ENCODE data around the gene MYOM1. TPM values are rescaled to one million over a fixed set of nuclear protein-coding genes. Genes with fewer than 3 reads are reported as not detected.
A peak's percentile ranks its signal among the peaks of the same experiment; 100 is the strongest.

MYOM1 gene
- total RNA-seq, 1 donor from 2014 or later: 70.2 TPM

- no peak for DNase-seq
These were observed 104.2 kb downstream of the MYOM1 start for GRCh38 chr18:3115447-3116030.

- no peak for DNase-seq
These were observed 105.3 kb downstream of the MYOM1 start for GRCh38 chr18:3114451-3114850.

DNA sequence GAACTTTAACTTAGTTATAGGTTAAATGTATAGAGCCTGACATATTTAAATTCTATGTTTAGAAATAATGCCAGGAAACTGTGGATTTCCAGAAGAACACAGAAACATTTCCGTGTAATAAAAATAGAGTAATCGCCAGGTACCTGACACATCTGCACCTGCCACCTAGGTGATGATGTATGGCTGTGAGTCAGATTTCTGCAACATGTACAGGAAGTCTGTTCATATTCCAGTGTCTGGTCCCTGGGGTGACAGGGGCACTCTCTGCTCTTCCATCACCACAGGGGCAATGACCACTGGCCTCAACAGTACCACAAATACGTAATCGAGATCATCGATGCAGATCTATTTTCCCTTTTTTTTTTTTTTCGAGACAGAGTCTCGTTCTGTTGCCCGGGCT is 105.7 kb downstream of the MYOM1 start:
- no peak for DNase-seq

DNA sequence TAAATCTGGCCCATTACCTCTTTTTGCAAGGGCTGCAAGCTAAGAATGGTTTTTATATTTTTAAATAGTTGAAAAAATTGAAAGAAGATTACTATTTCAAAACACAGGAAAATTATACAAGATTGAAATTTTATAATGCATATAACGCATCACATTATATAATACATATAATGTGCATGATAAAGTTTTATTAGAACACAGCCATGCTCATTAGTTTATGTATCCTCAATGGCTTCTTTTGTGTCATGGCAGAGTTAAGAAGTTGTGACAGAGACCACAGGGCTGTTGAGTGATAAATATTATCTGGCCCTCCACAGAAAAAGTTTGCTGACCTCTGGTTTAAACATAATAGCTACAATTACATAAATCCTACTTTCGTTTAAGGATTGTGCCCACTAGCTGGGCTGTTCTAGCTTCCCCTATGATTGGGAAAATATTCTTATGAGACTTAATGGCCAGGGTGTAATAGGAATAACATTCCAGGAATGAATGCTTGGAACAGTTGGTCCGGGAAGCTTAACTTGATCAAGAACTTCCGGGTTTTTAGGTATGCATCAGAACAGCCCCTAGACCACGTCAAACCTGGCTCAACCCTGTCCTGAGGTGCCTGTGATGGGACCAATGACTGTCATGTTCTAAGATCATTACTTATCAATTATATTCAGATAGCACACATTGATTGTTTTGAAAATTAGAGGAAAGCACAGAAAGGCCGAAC is 108.1 kb downstream of the MYOM1 start:
- no peak for DNase-seq

GRCh38 chr18:3110034-3110752 is 109.6 kb downstream of the MYOM1 start:
- no peak for DNase-seq

- DNase-seq: no peak
These were observed 112.0 kb downstream of the MYOM1 start for GRCh38 chr18:3107740-3108151.

GRCh38 chr18:3104190-3105054 is 115.3 kb downstream of the MYOM1 start:
- peak; percentile 16 for DNase-seq

DNA sequence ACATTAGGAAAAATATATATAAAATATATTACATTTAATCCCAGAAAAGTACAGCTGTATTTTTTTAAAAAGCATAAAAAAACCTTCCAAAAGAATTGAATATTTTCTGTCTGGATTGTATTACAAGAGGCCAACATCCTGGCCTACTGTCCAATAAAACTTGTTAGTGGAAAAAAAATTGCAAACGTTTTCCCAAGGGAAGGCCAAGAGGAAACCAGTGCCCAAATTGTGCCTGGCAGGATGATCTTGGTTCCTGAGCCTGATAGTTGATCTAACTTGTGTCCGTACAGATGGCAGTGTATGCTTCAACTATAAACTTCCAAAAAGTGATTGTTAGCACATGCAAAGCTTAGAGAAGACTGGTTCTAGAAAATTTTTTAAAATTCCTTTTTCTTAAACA is 116.2 kb downstream of the MYOM1 start:
- DNase-seq: no peak

DNA sequence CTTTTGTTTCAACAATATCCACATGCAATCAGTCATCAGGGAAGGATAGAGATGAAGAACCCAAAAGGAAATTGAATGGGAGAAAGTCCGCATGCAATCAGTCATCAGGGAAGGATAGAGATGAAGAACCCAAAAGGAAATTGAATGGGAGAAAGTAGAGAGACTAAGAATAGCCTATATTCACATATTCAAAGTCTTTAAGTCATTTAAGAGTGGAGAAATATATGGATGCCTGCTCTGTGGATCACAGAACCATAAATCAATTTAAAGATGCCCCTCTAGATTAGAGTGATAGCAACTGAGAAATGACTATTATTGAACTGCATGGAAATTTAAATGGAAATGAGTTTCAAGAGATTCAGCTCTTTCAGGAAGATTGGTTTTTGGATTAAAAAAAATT is 116.8 kb downstream of the MYOM1 start:
- no peak for DNase-seq

DNA sequence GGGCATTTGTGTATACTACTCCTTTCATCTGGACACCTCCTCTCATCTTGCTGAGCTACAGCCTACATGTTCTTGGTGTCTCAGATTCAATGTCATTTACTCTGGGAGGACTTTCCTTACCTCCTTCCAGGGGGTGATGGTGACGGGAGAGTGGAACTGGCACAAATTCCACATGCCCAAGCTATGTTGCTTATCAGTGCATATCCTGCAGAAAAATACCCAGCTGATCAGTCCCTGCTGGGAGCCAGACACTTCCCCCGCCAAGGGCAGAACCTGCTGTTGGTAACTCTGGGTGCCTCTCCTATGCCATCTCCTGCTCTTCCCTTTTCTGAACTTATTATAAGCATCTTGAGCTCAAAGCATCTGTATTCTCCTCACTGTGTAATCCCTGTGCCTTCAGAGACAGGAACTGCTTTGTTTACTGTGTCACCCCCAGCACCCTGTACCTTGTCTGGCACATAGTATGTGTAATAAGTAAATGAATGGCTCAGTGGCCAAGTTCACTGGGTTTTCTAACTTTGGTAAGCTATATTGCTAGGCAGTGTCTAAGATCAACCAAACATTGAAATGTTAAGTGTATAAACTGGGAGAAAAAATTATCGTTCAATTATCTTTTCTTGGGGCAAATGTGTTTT is 119.2 kb downstream of the MYOM1 start:
- DNase-seq: no peak

GRCh38 chr18:3099327-3099726 is 120.4 kb downstream of the MYOM1 start:
- DNase-seq: no peak

DNA sequence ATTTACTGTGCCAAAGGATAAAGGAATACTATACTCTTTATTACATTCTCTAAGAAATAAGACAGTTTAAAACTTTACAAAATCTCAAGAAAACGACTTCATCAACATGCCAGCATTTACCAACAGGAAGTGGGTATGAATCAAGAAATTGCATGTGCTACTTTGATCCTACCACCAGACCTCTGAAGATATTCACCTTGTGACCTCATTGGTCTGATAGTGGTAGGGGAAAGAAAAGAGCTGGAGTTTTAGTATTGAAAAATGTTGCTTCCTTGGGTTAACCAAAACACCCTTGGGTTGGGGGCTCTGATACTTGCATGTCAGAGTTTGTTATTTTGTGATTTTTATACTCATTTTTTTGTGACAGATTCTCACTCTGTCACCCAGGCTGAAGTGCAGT is 122.7 kb downstream of the MYOM1 start:
- no peak for DNase-seq

- no peak for DNase-seq
These were observed 123.8 kb downstream of the MYOM1 start for GRCh38 chr18:3095921-3096320.

DNA sequence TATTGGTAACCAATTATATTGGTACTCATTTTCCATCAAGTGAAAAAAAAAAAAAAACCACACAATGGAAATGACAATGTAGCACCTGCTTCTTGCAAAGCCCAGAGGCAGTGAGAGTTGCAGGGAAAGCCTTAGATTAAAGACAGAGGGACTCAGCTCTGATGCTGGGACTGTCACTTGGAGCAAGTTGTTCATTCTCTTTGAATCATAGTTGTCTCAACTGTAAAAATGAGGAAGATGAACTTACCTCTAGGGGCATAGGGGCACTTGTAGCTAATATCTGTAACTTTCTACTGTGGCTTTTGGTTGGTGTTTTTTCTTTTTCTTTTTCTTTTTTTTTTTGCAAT is 125.5 kb downstream of the MYOM1 start:
- DNase-seq: no peak

- DNase-seq: no peak
These were observed 126.0 kb downstream of the MYOM1 start for GRCh38 chr18:3093624-3094337.

- DNase-seq: no peak
These were observed 127.0 kb downstream of the MYOM1 start for GRCh38 chr18:3092727-3093126.

- DNase-seq: no peak
These were observed 130.2 kb downstream of the MYOM1 start for GRCh38 chr18:3089579-3089978.

GRCh38 chr18:3088449-3088848 is 131.3 kb downstream of the MYOM1 start:
- DNase-seq: no peak

DNA sequence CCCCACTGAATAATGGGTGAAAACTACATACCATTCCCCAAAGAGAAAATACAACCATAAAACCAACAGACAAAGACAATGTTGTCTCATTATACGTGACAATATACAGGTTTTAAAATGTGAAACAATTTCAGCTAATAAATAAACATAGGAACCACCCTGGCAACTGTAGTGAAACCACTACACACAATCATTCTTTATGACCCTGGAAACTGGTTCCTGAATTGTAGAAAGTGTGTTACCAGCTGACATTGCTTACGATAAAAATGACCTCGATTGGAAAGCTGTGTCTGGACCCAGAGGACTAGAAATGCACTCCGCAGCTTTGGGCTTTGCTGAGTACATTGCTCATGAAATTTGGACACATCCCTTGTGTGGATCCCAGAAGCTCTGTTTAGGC is 132.9 kb downstream of the MYOM1 start:
- no peak for DNase-seq

DNA sequence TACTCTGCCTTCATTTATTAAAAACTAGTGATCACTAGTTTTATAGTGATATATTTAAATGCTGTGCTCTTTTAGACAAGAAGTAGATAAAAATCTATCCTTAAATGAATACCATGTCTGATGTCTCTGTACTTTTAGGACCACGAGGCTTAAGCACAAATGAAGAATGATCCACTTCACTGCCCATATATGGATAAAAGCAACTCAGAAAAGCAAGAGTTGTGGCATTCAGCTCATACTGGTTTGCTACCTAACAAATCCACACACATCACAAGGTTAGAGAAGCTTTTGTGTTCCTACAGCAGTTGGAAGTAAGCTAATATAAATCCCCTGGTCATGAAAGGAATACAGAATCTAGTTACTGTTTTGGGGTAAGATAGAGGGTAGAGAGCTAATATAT is 134.2 kb downstream of the MYOM1 start:
- DNase-seq: no peak

DNA sequence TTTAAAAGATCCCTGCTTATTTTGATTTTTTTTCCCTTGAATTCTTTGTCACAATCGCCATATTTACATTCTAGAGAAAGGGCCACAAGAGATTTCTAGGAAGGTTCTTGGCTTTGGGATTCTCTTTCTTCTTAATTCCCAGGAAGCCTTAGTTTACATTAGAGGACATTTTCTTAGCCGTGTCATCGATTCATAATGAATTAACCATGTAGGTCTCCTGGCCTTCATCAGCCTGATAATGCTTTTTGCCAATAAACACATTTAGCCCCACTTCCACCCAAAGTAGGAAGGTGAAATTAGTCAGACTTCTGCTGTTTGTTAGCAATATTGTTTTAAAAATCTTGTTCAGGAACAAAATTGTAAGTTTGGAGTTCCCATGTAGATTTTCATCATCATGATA is 135.6 kb downstream of the MYOM1 start:
- no peak for DNase-seq

DNA sequence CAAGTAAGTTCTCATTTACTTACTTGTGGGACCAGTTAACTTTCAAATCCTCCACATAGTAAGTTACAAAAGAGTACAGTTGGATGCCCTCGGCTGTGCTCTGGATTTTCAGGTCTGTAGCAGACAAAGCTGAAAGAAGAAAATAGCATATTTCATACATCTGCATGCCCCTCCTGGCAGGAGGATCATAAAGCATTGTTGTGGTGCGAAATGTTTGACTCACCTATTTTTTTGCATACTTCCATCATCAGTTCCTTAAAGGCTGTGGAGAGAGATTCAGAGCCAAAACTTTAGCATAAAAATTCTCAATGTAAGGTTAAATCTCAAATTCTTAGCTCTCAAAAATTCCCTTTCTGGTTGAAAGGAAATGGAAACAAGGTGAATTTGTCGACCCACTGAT is 136.0 kb downstream of the MYOM1 start:
- no peak for DNase-seq
